HG03108 (cell line): ENCODE measurements around the gene PPIL6.
"Not testable (repeated sequence)": the region's sequence is repeated elsewhere in the genome, so short reads cannot be mapped to it uniquely, and the experiment has no call there.

Source experiments
- ATAC-seq: cut with Tn5 transposase; IDR thresholded peaks from one replicate; pipeline ENCODE4 v1.9.1; 2021; ENCODE audit warnings: moderate library complexity; ENCODE audit not compliant: unreplicated experiment

Gene PPIL6

DNA sequence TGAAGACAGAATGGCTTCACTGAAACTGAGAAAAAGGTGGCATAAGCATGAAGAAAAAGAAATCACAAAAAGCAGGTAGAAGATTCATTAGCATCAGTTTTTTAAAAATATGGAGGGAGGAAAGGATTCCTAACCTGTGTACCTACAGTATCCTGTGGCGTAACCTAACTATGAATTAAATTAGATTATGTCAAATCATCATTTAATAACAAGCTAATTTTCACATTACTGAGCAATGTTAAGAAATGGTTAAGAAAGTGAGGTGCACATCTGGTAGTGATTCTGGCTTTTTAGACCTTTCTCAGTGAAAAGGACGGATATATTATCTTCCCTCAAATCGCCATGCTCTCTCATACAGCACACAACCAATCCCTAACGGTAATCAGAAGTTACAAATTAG, 70.7 kb downstream of the PPIL6 start:
- no peak for ATAC-seq

DNA sequence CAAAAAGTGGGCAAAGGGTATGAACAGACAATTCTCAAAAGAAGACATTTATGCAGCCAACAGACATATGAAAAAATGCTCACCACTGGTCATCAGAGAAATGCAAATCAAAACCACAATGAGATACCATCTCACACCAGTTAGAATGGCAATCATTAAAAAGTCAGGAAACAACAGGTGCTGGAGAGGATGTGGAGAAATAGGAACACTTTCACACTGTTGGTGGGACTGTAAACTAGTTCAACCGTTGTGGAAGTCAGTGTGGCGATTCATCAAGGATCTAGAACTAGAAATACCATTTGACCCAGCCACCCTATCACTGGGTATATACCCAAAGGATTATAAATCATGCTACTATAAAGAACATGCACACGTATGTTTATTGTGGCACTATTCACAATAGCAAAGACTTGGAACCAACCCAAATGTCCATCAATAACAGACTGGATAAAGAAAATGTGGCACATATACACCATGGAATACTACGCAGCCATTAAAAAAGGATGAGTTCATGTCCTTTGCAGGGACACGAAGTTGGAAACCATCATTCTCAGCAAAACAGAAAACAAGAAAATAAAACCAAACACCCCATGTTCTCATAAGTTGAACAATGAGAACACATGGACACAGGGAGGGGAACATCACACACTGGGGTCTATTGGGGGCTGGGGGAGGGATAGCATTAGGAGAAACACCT, 75.9 kb downstream of the PPIL6 start:
- ATAC-seq, result not testable (repeated sequence)

DNA sequence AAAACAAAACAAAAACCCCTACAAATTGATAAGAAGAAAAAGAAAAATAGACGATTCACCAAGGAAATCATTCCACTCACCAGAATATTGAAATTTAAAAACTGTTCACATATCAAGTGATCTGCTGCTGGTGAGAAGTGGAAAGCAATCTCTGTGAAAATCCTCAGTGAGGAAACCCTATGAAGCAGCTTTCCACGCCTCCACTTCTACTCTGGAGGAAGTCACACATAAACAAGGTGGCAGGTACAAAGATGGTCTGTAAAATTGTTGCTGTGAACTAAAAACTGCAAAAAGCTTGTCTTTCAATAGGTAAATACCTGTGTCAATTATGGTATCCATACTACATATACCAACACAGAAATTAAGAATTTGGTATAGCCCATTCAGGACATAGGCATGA, 76.7 kb downstream of the PPIL6 start:
- no peak for ATAC-seq

DNA sequence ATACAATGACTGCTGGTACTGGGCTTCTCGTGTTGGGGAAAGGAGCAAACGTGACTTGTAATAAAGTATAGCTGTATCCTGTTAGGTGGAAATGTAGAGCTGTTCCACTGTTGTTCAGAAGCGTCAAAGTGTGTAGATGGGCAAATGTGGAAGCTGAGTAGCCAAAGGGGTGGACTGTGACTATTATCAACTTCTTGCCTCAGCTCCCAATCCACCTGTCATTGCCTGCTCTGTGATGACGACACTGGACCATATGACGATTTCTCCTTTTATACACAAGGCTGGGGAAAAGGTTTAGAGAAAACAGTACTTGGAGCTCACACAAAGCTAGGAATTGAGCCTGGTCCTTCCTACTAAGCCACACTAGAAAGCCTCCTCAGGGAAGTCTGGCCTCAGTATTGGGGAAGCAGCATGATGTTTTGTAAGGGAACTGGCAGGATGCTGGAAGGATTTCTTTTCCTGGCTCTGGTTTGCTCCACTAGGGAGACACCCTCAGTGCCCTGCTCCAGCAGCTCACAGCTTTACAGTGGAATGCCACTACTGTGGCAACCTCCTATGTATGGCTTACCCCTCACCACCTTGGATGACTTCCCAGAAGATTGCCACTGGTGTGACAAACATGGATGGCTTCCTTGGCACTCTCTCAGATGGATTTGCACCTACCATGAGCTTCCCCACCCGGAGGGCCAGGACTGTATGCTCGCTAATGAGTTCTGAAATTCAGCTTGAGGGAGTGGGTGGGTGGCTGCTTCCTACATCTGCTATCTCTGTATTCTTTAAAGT, 78.1 kb downstream of the PPIL6 start:
- ATAC-seq, result no peak

DNA sequence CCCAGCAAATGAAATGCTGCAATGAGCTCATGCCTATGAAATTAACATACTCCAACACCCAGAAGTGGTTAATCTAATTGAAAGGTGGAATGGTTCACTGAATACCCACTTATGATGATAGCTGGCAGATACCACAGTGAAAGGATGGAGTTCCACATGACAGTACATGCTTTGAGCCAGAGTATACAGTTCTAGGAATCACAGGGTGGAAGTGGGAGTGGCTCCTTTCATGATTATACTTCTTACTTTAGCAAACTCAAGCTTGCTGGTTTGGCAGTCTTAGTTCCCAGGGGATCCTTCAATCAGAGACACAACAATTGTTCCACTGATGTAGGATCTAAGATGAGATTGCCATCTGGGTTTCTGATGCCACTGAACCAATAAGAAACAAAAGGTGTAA, 79.6 kb downstream of the PPIL6 start:
- ATAC-seq, result no peak

DNA sequence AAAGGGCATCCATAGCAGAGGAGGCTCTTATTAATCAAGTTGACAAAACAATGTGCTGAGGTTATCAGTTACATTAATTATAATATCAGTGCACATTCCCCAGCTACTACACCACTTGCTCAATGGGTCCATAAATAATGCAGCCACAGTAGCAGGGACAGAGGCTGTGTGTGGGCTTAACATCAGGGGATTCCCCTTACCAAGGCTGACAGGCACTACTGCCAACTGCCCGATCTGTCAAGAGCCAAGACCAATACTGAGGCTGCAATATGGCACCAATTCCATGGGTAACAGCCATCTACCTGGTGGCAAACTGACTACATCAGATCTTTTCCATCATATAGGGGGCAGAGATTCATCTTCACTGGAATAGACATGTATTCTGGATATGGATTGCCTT, 80.1 kb downstream of the PPIL6 start:
- no peak for ATAC-seq

DNA sequence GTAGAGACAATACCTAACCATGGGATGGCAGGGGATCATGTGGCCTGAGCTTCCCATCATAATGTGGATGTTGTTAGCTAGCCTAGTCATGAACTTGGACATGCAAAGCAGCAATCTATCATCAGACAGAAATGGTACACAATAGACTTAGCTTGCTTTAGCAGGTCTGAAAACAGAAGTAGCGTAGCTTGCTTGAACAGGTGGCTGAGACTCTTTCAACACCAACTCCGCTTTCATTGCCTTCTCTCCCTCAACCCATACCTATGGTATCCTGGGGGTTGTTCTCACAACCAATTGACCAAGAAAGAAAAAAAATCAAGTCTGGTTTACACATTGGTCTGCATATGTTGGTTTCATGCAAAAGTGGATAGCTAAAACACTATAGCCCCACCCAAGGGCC, 81.2 kb downstream of the PPIL6 start:
- ATAC-seq, result no peak

DNA sequence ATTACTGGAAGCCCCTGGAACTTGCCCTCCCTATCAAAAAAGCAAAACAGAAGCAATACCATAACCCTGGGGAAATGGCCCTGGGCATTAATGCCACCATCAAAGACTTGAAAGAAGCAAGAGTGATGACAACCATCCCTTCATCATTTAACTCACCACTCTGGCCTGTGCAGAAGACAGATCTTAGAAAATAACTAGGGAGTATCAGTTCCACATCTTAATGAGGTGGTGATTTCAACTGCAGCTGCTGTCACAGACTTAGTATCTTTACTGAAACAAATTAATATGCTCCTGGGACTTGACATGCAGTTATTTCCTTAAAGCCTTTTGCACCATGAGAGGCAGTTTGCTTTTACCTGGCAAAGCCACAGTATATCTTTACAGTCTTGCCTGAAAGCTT, 82.2 kb downstream of the PPIL6 start:
- no peak for ATAC-seq

DNA sequence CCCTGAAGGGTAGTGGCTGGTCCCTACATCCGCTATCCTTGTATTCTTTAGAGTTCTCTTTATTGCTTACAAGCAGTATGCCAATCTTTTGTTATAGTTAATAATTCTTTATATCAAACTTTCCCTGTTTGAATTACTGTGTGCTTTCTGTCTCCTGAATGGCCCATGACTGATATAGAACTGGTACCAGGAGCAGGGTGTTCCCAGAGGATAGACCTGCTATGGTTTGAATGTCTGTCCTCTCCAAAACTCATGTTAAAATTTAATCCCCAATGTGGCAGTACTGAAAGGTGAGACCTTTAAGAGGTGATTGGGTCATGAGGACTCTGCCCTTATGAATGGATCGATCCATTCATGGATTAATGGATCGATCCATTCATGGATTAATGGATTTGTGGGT, 84.2 kb downstream of the PPIL6 start:
- ATAC-seq, result no peak

DNA sequence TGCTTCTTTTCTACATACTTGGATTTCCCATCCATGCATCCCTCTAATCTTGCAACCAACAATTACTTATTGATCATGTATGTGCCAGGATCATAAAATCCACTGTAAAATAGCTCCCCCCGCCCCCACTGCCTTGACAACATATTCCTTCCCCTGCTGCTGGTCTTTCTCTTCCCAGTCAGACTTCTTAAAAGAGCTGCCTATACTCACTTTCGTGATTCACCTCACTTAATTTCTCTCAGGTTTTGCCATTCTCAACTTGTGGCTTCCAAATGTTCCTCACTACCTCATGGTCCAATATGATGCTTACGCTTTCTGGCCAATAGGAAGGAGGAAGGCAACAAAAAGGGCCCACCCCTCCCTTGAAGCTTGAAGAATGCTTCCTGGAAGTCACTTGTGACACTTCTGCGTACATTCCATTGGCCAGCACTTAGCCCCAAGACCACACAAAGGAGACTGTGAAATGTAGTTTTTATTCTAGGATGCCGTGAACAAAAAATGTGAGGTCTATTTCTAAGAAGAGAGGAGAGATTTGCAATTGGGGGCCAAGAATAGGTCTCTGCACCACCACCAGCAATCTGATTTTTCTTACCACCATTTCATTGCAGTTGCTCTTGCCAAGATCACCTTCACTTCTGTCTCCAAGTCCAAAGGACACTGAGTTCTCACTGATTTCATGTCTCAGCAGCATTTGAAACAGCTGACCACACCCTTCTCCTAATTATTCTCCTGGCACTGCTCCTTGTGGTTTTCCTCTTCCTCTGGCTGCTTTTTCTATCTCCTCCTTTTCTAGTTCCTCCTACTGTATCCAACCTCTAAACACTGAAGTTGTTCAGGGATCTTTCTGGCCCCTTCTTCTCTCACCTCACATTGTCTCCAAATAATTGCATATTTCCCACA, 88.9 kb downstream of the PPIL6 start:
- no peak for ATAC-seq

DNA sequence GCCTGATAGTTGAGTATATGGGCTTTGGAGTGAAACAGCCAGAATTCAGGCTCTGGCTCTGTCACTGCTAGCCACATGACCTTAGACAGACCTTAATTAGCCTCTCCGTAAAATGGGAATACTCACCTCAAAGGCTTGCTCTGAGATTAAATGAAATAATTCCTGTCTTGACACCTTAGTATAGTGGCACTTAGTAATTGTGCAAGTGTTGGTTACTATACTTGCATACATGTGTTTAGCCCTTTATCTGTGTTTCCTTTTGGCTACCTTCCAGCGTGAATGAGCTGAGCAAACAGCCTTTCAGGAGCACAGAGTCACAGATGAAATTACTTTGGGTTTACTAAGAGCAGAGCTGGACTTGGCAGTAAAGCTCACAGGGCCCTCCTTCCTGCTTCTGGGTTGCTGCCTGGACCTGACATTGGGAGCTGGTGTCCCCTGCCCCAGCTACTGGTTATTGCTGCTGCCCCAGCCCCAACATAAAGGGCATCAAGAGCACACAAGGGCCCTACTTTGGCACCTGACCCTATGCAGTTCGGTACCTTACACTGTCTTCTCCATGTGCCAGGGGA, 90.9 kb downstream of the PPIL6 start:
- ATAC-seq, result no peak

DNA sequence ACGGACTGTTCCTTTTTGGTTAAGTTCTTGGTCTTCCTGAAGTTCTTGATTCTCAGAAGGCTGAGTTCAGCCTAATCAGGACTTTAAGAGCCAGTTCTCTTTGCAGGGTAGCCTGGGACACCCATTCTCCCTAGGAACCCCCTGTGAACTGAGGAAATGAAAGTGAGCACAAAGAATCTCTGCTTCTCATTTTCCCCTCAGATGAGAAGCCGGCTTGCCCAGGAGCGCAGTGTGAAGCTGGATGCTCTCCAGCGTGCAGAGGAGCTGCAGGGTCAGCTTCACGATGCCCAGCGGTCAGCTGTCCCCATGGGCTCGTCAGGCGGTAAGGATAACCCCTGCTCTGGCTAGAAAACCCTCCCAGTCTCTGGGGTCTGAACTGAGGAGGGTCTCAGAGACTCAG, 92.2 kb downstream of the PPIL6 start:
- no peak for ATAC-seq

DNA sequence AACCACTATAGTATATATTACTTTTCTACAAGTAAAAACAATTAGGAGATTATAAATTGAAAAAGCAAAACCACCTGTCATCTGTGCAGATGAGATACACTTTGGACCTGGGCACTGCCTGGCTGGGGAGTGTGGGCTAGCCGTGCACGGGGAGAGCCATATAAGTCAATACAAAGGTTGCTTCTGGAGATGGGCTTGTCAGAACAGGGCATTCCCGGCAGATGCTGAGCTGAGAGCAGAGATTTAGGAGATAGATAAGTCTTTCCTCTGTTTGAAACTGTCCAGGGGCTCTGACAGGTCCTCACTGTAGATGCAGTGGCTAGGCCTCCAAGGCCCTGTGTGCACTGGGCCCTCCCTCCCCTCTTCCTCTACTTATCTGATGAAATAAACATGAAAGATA, 92.6 kb downstream of the PPIL6 start:
- ATAC-seq, result no peak

DNA sequence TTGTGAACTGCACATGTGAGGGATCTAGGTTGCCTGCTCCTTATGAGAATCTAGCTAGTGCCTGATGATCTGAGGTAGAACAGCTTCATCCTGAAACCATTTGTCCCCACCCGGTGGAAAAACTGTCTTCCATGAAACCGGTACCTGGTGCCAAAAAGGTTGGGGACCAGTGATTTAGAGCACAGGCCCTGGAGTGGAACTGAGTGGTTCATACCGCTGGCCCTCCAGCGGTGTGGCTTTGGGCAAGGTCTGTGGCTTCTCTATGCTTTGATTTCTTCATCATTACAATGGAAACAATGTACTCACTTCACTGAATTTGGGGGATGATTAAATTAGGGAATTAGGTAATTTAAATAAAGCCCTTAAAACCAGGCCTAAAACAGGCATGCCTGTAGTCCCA, 94.4 kb downstream of the PPIL6 start:
- no peak for ATAC-seq

DNA sequence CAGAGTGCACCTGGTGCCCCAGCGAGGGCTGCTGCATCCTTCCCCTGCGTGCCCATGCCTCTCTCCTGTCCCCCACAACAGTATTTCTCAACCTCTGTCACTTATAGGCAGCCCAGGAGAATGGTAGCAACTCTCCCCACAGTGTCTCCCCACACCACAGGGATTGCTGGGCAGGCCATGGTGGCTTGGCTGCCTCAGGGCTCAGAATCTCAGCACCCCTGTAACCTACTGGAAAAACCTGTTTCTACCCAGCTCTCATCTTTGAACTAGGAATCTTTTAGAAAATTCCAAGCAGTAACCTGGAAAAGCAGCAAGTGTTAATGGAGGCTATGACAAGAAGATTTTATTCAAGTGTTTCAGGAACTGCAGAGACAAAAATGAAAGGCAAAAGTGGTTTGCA, 96.2 kb downstream of the PPIL6 start:
- ATAC-seq, result no peak

DNA sequence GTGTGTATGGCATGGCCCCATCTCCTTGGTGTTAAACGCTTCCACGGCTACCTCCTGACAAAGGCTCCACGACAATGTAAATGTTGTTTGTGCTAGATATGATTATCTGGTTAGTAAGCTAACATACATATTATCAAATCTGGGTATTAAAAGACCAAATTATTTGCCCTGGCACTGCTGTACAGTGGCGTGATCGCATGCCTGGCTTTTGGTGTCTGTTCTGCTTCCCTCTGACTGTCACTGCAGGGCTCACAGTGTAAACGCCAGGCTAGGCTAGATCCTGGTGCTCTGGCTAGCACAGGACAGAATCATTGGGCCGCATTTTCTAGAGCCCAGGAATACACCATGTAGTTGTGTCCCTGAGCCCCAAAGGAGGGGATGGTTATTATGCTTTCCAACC, 96.9 kb downstream of the PPIL6 start:
- ATAC-seq, result no peak

DNA sequence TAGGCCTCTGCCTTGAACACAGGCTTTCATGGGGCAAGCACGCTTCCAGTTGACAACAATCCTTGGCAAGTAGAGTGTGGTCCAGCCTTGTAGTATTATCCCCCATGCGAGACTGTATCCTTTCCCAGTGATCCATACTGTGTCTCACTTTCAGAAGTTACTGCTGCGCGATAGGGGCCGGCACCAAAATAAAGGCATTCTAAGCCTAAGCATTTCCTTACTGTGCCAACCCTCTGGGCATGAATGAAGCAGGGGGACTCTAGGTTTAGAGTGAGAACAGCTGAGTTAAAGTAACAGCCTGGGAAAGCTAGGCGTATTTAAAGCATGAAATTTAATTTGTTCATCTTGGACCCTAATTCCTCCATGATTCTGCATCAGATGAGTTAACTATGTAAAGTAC, 97.5 kb downstream of the PPIL6 start:
- no peak for ATAC-seq

DNA sequence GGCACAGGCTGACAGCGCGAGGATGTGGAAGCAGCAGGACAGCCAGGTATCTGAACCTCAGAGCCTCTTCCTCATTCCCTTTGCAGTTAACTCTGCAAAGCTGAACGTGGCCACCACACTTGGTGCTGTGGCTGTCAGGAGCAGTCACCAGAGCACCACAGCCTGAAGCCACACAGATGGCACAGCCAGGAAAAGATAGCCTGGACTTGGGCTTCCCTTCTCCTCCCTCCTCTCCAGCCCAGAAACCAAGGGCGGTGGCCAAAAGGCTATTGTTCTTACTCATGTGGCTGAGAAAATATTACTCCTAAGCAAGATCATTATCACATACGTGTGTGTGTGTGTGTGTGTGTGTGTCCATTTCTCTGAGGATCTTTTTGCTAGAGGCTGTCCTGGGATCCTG, 97.9 kb downstream of the PPIL6 start:
- no peak for ATAC-seq

DNA sequence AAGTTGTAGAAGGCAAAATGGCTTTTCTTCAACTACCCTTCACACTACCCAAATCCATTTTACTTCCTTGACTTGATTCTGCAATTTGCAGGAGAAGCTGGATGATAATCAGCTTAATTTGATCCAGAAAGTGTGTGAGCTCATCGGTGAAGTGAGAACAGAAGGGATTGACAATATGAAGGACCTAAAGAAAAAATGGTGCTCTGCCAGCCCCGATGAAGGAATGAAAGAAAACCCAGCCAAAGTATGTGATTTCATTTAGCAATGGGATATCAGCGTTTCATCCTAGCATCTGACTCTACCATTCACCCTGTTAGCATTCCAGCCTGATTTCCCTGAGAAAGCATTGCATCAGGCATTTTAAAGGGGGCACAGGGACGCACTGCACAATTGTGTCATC, 99.6 kb downstream of the PPIL6 start:
- no peak for ATAC-seq
